ENCODE results near the gene DNAI4.

DNA sequence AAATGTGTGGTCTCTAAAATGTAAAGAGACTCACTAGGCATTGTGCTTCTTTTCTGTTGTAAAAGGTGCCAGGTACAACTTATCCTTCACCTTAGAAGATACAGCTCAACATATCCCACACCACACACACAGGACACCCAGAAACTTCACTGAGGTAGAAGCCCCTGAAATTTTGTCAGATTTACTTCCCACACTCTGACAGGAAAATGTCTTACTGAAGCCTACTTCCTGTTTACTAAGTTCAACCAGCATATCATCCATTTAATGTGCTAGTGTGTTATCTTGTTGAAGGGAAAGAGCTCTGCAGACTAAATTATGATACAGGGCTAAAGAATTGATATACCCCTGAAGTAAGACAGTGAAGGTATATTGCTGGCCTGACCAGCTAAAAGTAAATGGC, 83.7 kb downstream of the DNAI4 start:
- TF ChIP-seq, protein P1, sequence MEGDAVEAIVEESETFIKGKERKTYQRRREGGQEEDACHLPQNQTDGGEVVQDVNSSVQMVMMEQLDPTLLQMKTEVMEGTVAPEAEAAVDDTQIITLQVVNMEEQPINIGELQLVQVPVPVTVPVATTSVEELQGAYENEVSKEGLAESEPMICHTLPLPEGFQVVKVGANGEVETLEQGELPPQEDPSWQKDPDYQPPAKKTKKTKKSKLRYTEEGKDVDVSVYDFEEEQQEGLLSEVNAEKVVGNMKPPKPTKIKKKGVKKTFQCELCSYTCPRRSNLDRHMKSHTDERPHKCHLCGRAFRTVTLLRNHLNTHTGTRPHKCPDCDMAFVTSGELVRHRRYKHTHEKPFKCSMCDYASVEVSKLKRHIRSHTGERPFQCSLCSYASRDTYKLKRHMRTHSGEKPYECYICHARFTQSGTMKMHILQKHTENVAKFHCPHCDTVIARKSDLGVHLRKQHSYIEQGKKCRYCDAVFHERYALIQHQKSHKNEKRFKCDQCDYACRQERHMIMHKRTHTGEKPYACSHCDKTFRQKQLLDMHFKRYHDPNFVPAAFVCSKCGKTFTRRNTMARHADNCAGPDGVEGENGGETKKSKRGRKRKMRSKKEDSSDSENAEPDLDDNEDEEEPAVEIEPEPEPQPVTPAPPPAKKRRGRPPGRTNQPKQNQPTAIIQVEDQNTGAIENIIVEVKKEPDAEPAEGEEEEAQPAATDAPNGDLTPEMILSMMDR (IDR thresholded peaks at IDR 0.05; ENCODE audit: insufficient read depth, low read length): no peak
- TF ChIP-seq POLR2AphosphoS5 (IDR thresholded peaks at IDR 0.05; ENCODE audit: low read depth): no peak
- no peak for TF ChIP-seq SPI1 (IDR thresholded peaks at IDR 0.05; ENCODE audit: borderline replicate concordance, low read depth)
